H1 (cell line): ENCODE results near the gene GRM6. TPM values are rescaled to one million over a fixed set of nuclear protein-coding genes. Genes with fewer than 3 reads are reported as not detected.

Experiments
- CHD7 ChIP-seq: fragments of 300-600 bp; sonication (generic); IDR thresholded peaks from 2 replicates; pipeline ENCODE4 v1.7.1; 2012; ENCODE audit warnings: low read length, moderate library complexity, mild to moderate bottlenecking, inconsistent platforms; ENCODE audit not compliant: insufficient replicate concordance
- HDAC6 ChIP-seq: IDR thresholded peaks from one replicate; pipeline ENCODE4 v1.7.1; 2012; ENCODE audit warnings: low read depth, mild to moderate bottlenecking, inconsistent platforms, low read length, moderate library complexity
- polyA plus RNA-seq, 7 experiments: library from polyadenylated mRNA; depleted of rRNA in 3 of 7; stranded (reverse) in 5 of 7; unstranded in 2 of 7; fragments of >200 nt in 5 of 7; fragments of 200-250 nt in 2 of 7; gene quantifications; 1 replicate in 5 of 7; 2 replicates in 1 of 7; 4 replicates in 1 of 7; pipeline versions ENCODE4 v1.2.1 to v1.2.3, GENCODE V29; 2011 to 2013; ENCODE audit warnings: missing spikeins in 2 of 7, mixed read lengths in 2 of 7
- total RNA-seq: library from RNA; stranded (reverse); fragmentation: NEBNext Ultra II Directional; extraction: Animal tissue kit (Norgen Biotek cat#: 25700); gene quantifications from 2 replicates; pipeline ENCODE4 v1.2.1, GENCODE V29; 2021

GRM6 gene
- total and polyA plus RNA-seq, 2 of the 8 experiments (the other 6 are each of a cell fraction or from before 2014, with no cell fraction given) = not detected

GRCh38 chr5:178965465-178966055, 29.6 kb downstream of the GRM6 start (continued):
- TF ChIP-seq CHD7 (no peak), HDAC6 (no peak)
